OCI-LY1 (cell line): ENCODE measurements around the gene PPP1R27.

Experiments used
- H2AFZ ChIP-seq: fragments of 200-600 bp; sonication (generic), shearing (Covaris generic); 2 replicates; pipeline ENCODE4 v1.6.0; 2014; ENCODE audit warnings: antibody characterized with exemption, mild to moderate bottlenecking, low read length
- H3F3A ChIP-seq: fragments of 200-600 bp; sonication (generic), shearing (Covaris generic); 2 replicates; pipeline ENCODE4 v1.6.0; 2014; ENCODE audit warnings: mild to moderate bottlenecking, antibody characterized with exemption, low read length, moderate library complexity; ENCODE audit not compliant: insufficient read depth
- H3K27ac ChIP-seq: fragments of 200-600 bp; sonication (generic); 2 replicates; pipeline ENCODE4 v1.5.1; 2014; ENCODE audit warnings: low read length, mixed run types, mild to moderate bottlenecking, low read depth; ENCODE audit not compliant: poor library complexity, severe bottlenecking
- H3K27me3 ChIP-seq: fragments of 200-600 bp; sonication (generic); 2 replicates; pipeline ENCODE4 v1.6.0; 2014; ENCODE audit warnings: antibody characterized with exemption, mild to moderate bottlenecking, low read length, moderate library complexity; ENCODE audit not compliant: insufficient read depth
- H3K36me3 ChIP-seq: fragments of 200-600 bp; sonication (generic); 2 replicates; pipeline ENCODE4 v1.6.1; 2014; ENCODE audit warnings: mild to moderate bottlenecking, antibody characterized with exemption, low read length, moderate library complexity, mixed read lengths; ENCODE audit not compliant: insufficient read depth
- H3K4me1 ChIP-seq: fragments of 200-600 bp; sonication (generic); 2 replicates; pipeline ENCODE4 v1.5.1; 2014; ENCODE audit warnings: mild to moderate bottlenecking, low read length, moderate library complexity; ENCODE audit not compliant: insufficient read depth, severe bottlenecking
- H3K4me2 ChIP-seq: fragments of 200-600 bp; sonication (generic), shearing (Covaris generic); 2 replicates; pipeline ENCODE4 v1.6.1; 2014; ENCODE audit warnings: low read length
- H3K4me3 ChIP-seq: fragments of 200-600 bp; sonication (generic); 2 replicates; pipeline ENCODE4 v1.5.1; 2014; ENCODE audit warnings: low read length, low read depth, mild to moderate bottlenecking, mixed read lengths; ENCODE audit not compliant: poor library complexity, severe bottlenecking
- H3K79me2 ChIP-seq: fragments of 200-600 bp; shearing (Covaris generic); 2 replicates; pipeline ENCODE4 v1.6.1; 2016; ENCODE audit warnings: mixed run types, low read length, mixed read lengths; ENCODE audit not compliant: insufficient read depth
- H3K9ac ChIP-seq: fragments of 200-600 bp; sonication (generic), shearing (Covaris generic); 2 replicates; pipeline ENCODE4 v1.6.1; 2014; ENCODE audit warnings: mild to moderate bottlenecking, low read length, mixed read lengths
- H3K9me2 ChIP-seq: fragments of 200-600 bp; sonication (generic), shearing (Covaris generic); 2 replicates; pipeline ENCODE4 v1.6.1; 2014; ENCODE audit warnings: low read depth, mild to moderate bottlenecking, low read length, mixed read lengths
- H3K9me3 ChIP-seq: fragments of 200-600 bp; shearing (Covaris generic); 2 replicates; pipeline ENCODE4 v1.6.1; 2014; ENCODE audit warnings: low read length, mixed read lengths
- H4K20me1 ChIP-seq: fragments of 200-600 bp; sonication (generic), shearing (Covaris generic); 2 replicates; pipeline ENCODE4 v1.6.0; 2016; ENCODE audit warnings: mild to moderate bottlenecking, low read length; ENCODE audit not compliant: insufficient read depth
- CTCF ChIP-seq: fragments of 200-600 bp; sonication (generic), shearing (Covaris generic); IDR thresholded peaks from 2 replicates; pipeline ENCODE4 v1.5.1; 2017; ENCODE audit warnings: mild to moderate bottlenecking, antibody characterized with exemption, low read length, moderate library complexity, mixed read lengths
- EZH2 ChIP-seq: fragments of 200-600 bp; sonication (generic), shearing (Covaris generic); IDR thresholded peaks from 2 replicates; pipeline ENCODE4 v1.8.0; 2017; ENCODE audit warnings: borderline replicate concordance, mixed run types, mild to moderate bottlenecking, antibody characterized with exemption, low read length, moderate library complexity, mixed read lengths

Gene PPP1R27

GRCh38 chr17:81810892-81811704 lies 23.8 kb downstream of the PPP1R27 start:
- H3K36me3 ChIP-seq, result no peaks in the 10 kb centered on the region

GRCh38 chr17:81810476-81810875 lies 24.4 kb downstream of the PPP1R27 start:
- Histone ChIP-seq H3K27me3 (peaks cover 8% of the 10 kb centered on the region; the same call in 1 of the 2 replicates), H3K4me2 (no peak overlapping the region), H2AFZ (no peak overlapping the region), H3K9me3 (no peaks in the 10 kb centered on the region), H3K9ac (no peak overlapping the region), H3K36me3 (no peaks in the 10 kb centered on the region), H3K4me1 (no peaks in the 10 kb centered on the region), H3K79me2 (no peaks in the 10 kb centered on the region), H3K27ac (no peak overlapping the region), H3K4me3 (no peak overlapping the region), H4K20me1 (no peaks in the 10 kb centered on the region), H3K9me2 (no peaks in the 10 kb centered on the region), H3F3A (no peaks in the 10 kb centered on the region)
- TF ChIP-seq CTCF (no peak), EZH2 (no peak)

More at GRCh38 chr17:81810892-81811704, 23.8 kb downstream of the PPP1R27 start:
- TF ChIP-seq EZH2 (no peak), CTCF (no peak)
- Histone ChIP-seq H3K27ac (no peak overlapping the region), H3K4me2 (no peak overlapping the region), H3K4me1 (no peaks in the 10 kb centered on the region), H2AFZ (no peak overlapping the region), H3F3A (no peaks in the 10 kb centered on the region), H3K79me2 (no peaks in the 10 kb centered on the region), H3K4me3 (no peak overlapping the region), H3K9ac (no peak overlapping the region), H3K9me2 (no peaks in the 10 kb centered on the region), H4K20me1 (no peaks in the 10 kb centered on the region), H3K9me3 (no peaks in the 10 kb centered on the region), H3K27me3 (peaks cover 8% of the 10 kb centered on the region; the same call in 1 of the 2 replicates)

- no peak for TF ChIP-seq EZH2
- TF ChIP-seq CTCF, result no peak
- no peak overlapping the region for H3K4me2 ChIP-seq
- no peak overlapping the region for H3K4me3 ChIP-seq
- no peaks in the 10 kb centered on the region for H3K9me3 ChIP-seq
- no peaks in the 10 kb centered on the region for H4K20me1 ChIP-seq
- H3K27ac ChIP-seq, result no peak overlapping the region
- no peaks in the 10 kb centered on the region for H3K79me2 ChIP-seq
- no peak overlapping the region for H2AFZ ChIP-seq
- H3K9ac ChIP-seq, result no peak overlapping the region
- H3K9me2 ChIP-seq, result no peaks in the 10 kb centered on the region
- no peaks in the 10 kb centered on the region for H3F3A ChIP-seq
- no peaks in the 10 kb centered on the region for H3K36me3 ChIP-seq
- H3K4me1 ChIP-seq, result no peaks in the 10 kb centered on the region
- peaks cover 8% of the 10 kb centered on the region; the same call in 1 of the 2 replicates for H3K27me3 ChIP-seq
Measured at GRCh38 chr17:81809556-81809998, 25.3 kb downstream of the PPP1R27 start.
